Iris pigment epithelial cell (primary cell): ENCODE measurements around the gene BCAP29.

ENCODE experiments used
- DNase-seq: peaks from one replicate; pipeline ENCODE4 v3.0.0-alpha.2; 2011; ENCODE audit warnings: low read depth

The BCAP29 gene

DNA sequence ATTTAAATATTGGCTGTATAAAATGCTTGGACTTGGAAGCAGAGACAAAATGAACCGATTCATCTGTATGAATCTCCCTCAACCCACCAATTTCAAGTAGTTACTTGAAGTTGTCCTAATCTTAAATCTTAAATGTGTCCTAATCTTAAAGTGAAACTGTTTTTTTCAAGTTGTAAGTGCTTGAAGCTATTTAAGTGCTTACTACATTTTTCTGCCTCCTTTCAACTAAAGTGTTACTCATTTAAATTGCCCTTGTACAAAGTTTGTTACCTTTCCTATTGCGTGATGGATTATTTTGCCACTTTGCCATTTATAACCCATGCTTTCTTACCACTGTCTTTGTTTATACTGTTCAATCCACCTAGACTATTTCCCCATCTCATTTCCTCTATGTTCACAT, 2.8 kb downstream of the BCAP29 start:
- DNase-seq, result no peak

DNA sequence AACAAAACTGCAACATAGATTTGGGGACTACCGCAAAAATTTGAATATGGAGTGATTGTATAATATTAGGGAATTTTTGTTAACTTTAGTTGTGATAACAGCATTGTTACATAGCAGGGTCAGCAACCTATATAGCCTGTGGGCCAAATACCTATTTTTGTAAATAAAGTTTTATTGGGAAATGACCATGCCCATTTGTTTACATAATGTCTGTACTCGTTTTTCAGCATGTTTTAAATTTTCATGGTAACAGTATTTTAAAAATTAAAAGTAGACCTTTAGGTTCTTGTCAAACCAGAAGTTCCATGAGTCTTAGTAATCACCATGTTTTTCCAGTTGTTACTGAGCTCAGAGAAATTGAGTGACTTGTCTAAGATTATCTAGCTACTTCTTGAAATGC, 4.7 kb downstream of the BCAP29 start:
- no peak for DNase-seq

DNA sequence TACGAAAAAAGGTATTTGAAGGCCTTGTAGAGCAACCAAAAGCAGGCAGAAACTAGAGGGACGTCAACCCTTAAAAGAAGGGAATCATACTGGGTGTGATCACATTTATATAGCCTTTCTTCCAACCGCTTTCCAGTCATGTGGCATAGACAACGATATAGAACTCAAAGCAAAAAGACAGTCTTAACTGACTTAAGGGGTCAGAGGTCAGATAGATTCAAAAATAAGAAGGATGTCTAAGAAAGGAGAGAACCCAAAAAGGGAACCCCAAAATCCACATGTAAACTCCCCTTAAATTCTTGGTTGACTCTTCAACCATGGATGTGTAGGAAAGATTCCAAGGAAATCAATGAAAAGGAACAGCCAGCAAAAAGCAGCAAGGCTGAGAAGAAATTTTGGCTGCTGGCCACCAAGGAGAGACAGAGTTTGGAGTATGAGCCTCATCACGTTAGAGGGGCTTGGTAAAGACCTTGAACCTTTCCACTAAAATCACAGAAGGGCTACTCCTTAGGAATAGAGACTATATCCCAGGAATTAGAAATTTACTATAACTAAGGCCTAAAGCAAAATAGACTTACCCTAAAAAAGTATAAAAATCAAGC, 8.6 kb downstream of the BCAP29 start:
- DNase-seq, result no peak

DNA sequence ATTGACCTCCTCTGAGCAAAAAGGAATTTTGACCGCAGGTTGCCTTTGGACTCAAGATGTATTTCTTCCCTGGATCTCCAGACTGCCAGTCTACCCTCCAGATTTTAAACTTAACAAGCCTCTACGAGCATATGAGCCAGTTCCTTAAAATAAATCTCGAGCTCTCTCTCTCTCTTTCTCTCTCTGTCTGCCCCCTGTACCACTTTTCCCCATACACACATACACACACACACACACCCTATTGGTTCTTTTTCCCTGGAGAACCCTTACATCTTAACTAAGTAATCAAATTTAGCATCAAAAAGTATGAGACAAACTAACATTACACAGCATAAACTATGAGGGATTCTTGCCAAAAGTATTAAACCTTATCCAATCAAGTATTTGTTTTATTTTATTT, 11.4 kb downstream of the BCAP29 start:
- DNase-seq, result no peak

DNA sequence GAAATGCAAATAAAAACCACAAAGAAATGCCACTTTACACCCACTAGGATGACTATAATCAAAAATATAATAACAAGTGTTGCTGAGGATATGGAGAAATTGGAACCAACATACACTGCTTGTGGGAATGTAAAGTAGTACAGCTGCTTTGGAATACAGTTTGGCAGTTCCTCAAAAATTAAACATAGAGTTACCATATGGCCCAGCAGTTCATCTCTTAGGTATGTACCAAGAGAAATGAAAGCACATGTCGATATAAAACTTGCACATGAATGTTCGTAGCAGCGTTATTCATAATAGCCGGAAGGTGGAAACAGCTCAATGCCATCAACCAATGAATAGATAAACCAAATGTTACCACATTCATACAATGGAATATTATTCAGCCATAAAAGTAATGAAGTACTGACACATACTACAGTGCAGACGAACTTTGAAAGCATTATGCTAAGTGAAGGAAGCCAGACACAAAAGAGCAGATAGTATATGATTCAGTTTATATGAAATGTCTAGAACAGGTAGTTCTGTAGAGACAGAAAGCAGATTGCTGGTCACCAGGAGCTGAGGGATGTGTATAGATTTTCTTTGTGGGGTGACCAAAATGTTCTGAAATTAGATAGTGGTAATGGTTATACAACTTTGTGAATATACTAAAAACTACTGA, 12.4 kb downstream of the BCAP29 start:
- peak; percentile 73 for DNase-seq

DNA sequence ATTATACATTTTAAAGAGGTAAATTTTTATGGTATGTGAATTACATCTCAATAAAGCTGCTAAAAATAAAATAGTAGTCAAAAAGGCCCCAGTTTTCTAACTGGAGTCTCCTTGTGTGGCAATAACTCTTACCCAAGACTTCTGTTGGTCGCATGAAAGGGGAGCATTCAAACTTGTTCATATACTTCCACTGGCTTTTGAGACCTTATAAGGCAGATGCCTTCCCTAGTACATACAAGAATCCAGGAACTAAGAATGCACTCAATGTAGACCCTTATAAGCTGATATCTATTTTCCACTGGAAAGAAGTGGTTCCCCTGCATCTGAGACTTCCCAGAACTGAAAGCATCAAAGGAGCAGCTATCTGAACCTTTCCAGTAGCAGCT, 13.0 kb downstream of the BCAP29 start:
- DNase-seq, result no peak

DNA sequence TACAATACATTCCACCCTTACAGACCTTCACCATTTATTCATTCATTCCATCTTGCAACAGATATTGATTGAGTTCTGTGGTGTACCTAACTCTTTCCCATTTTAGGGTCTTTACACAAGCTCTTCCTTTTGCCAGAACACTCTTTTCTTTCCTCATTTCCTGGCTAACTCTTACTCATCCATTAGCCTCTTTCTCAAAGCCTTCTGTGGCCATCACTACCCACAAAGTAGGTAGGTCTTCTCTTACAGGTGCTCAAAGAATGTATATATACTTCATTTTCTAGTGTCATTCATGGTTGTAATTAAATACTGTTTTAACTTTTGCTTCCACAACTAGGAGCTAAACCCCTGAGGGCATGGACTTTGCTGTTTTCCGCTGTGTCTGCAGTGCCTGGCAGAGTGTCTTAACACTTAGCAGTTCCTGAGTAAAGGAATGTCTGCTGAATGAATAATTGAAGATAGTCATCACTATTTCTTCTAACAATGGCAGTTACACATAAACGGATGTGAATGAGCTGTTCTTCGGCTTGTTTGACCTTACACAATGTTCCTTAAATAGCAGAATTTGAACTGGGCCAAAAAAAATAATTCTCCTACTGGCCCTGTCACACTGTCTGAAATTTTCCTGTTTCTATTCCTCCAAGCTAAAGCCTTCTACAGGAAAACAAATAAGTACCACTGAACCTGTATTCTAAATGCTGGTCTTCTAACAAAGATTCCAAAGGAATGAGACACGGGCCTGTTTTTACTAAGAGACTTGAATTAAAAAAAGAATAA, 15.1 kb downstream of the BCAP29 start:
- peak; percentile 94 for DNase-seq

DNA sequence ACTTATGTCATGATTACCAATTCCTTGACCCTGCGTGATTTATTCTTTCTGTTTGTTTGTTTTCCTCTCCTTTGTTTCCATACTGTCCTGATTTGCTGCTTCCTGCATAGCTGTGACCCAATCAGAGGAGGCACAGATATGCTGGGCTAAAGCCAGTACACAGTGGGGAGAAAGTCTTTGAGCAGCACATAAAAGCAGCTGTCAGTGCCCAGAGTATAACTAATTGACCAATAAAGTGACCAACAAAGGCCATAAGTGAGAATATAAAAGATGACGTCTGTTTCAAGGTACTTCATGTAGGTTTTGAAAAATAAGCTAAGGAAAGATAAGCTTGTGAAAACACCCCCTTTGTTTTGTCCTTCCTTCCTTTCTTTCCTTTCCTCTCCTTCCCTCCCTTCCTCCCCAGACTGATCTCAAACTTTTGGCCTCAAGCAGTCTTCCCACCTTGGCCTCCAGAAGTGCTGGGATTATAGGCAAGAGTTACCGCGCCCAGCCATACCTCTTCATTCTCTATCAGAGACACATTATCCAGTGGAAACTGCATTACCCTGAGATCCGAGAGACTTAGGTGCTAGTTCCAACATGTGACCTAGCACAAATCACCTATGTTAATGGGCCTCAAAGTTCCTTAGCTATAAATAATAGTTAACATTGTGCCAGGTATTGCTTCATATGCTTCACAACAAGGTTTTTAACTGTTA, 17.0 kb downstream of the BCAP29 start:
- no peak for DNase-seq

DNA sequence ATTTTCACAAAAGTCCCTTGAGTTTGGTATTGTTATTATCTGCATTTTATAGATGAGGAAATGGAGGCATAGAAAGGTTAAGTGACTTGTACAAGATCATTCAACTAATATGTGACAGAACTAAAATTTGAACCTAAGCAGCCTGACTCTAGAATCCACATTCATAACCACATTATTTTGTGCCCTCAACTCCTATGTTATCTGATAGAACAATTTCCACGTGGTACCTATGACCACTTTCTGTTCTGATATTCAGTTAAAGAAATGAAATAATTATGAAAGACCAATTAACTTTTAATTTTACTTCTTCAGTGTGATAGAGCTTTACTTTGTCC, 17.5 kb downstream of the BCAP29 start:
- no peak for DNase-seq

DNA sequence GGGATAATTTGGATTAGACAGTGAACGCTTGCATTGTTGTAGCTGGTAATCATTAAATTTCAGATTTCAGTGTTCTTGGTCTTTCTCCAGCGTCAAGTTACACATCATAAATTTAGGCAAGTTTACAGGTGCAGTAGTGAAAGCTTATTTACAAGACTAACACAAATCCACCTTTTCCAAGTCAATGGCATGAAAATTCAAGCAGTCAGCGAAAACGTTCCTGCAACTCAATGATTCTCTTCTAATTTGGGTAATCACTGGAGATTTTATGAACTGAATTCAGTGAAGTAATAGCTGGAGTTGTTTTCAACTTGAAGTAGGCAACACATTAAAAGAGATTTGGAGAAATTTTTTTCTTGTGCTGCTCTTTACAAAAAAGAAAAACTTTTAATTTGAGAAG, 17.9 kb downstream of the BCAP29 start:
- no peak for DNase-seq

DNA sequence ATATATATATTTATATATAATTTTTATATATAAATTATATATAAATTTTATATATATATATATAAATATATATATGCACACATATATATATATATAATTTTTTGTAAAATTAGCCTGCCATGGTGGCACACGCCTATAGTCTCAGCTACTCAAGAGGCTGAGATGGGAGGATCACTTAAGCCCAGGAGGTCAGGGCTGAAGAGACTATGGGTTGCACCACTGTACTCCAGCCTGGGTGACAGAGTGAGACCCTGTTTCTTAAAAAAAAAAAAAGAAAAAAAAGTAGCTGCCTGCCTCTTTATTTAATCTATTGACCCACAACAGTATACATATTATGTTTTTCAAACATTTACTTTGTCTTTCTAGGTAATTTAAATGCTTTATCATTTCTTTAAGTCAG, 19.2 kb downstream of the BCAP29 start:
- DNase-seq, result no peak

DNA sequence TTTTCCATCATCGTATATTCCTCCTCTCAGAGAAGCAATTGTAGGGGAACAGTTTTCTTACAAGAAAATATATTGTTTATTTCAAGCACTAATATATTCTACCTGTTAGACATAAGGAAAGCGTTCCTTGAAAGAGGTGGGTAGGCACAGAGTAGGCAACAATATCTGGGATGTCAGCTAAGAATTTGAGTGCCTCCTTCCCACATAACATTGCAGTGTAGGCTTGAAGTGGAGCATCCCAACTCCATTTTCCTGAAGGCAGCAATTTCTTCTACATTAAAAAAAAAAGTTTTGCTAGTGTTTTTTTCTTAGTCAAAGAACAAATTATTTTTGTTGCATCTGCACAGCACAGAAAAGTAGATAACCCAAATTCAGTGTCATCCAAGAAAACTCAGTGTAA, 20.8 kb downstream of the BCAP29 start:
- DNase-seq, result no peak

DNA sequence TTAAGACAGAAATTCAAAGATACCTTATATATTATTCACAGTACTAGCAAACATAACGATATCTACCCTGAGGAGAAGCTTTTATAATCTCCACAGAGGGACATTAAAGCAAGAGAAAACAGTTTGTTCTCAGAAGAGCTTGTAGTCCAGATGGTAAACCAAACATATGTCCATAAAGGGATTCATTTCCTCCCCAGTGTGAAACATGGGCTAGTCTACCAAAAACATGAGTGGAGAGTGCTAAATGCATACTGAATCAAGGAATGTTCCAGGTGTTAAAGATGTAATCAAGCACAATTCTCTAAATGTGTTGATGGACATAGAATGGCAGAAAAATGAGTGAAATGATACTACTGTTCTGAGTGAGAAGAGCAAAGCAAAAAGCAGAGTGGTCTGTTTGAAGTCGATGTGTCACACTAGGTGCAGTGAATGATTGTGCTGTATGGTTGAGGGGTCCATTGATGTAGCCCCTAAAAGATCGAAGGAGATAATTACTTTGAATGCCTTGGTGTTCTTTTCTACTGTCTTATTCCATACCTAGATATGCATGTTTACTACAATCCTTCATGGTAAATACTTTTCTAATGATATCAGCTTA, 25.3 kb downstream of the BCAP29 start:
- no peak for DNase-seq

DNA sequence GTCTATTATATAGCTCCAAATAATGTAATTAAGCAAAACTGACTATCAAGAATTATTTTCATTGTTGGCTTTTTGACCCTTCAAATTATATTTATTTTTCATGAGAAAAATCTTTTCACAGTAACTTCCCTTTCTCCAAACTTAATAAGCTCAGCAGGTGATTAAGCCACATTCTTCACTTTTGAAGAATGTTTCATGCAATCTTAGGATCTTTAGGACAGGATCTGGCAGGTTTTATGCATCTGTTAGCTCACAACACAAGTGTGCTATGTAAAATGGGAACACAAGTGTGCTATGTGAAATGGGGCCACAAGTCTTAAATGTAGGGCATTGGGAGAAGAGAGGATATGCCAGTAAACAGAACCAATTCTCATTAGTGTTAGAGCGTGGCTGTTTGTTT, 26.3 kb downstream of the BCAP29 start:
- DNase-seq, result no peak

DNA sequence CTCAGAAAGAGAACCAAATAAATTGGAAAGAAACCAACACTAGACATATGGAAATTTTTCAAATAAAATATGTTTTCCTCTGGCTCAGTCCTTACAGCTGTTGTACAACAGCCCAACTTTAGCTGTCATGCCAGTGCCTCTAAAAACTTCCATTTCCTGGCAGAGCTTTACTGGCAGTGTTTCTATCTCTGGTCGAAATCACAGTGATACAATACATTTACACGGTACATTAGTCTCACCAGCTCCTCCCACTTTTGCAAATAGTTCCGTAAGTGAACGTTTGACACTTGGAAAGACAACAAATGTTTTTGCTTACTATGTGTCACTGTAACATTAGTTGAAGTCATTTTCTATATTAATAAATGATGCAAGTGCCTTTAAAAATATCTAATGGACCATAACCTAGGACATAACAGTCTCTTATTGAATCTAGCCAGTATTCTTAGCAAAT, 29.8 kb downstream of the BCAP29 start:
- no peak for DNase-seq

DNA sequence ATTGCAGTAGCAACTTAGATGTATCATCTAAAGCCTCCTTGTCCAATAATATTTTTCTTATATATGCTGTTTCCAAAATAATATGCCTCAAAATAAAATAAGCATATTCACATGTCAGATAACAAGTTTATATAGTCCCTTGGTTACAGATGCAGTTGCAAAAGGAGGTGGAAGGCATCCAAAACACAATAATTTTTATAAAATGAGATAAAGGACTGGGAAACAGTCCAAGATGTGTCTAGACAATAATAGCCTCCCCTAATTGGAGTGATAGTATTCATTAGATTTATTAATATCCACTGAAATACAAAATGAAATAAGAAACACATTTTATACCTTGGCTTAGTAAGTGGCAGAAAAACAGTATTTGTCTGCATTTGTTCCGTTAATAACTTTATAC, 30.3 kb downstream of the BCAP29 start:
- DNase-seq, result peak; percentile 31

DNA sequence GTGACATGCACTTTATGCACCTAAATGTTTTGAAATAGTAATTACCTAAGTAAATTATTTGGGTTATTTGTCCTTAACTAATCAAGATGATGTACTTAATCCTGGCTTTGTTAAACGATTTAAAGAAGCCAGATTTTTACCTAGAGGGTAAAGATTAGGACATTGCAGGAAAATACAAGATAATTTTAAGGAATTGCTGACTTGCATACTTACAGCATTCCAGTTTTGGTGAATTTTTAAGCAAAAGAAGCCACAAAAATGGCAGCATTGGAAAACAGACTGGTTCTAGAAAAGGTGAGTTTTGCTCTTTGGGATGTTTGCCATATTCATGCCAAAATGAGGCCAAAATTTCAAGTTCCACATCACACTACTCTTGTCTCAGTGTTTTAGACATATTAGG, 33.4 kb downstream of the BCAP29 start:
- no peak for DNase-seq

DNA sequence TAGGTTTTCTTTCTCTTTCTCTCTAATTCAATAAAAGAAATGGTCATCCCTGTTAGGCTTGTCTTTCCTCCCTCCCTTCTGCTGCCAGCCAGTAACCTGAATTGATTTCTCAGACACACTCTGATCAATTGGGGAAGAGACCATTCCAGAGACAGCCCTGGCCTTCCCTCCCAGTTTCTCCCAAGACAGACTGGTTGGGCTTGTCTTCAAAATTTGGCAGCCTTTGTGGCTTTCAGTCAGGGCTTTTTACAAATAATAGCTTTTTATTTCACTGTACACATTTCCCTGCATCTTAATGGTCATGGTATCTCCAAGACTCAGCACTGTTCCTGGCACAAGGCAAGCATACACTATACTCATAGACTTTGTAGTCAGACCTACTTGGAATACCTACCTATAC, 33.9 kb downstream of the BCAP29 start:
- DNase-seq, result peak; percentile 26

DNA sequence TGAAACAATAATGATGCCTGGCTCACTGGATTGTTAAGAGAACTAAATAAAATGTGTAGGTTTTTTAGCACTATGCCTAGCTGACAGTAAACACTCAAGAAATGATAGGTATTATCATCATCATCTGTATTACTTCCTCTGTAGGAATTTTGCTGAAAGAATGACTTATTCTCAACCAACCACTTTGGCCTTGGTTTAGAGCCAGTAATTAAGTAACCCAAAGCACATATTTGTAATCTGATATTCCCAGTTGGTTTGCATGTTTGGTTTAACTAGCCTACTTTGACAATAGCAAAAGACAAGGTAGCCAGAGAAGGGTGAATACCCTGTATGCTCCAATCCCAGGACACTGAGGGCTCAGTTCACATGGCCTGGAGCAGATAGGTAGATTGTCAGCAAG, 34.4 kb downstream of the BCAP29 start:
- DNase-seq, result peak; percentile 89

DNA sequence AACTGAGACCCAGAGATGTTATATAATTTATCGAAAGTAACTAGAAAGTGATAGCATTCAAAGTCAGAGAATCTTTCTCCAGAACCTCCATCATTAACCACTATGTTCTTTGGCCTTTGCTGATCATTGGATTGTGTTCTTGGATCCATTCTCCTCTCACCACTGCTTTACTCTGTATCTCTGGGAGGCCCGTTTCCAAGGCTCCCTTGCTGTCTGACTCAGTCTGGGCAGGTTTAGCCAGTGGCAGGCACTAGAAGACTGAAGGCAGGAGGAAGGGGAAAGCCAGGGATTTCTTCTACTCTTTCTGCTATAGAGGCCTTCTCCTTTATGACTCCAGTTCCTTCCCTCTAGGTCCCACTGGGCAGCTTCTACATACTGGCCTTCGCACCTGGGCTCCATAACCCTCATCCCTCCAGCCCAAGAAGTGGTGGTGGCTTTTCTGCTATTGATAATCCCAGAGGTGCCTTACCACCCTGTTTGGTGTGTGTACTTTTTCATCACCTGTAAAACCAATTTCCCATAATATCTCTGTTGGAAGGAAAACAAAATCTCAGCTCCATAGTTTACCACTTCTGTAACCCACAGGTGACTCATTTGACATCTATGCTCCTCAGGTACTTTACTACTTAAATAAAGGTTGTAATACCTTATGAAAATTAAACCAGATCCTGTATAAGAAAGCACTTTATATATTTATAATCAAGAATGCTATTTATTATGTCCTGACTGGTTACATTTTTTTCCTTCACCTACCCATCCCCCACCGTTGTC, 36.0 kb downstream of the BCAP29 start:
- DNase-seq, result peak; percentile 37

DNA sequence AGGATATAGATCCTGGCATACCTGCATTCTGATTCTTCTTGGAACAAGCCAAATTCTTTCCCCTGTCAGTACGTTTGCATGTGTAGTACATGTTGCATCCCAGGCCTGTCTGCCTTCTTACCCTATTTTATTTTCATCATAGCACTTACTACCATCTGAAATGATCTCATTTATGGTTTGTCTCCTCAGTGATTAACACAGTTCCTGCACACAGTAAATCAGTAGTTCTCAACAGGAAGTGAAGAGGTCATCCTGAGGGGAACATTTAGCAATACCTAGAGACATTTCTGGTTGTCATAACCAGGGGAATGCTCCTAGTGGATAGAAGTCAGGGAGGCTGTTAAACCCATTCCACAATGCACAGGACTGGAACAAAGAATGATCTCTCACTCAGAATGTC, 42.4 kb downstream of the BCAP29 start:
- DNase-seq, result peak; percentile 94

DNA sequence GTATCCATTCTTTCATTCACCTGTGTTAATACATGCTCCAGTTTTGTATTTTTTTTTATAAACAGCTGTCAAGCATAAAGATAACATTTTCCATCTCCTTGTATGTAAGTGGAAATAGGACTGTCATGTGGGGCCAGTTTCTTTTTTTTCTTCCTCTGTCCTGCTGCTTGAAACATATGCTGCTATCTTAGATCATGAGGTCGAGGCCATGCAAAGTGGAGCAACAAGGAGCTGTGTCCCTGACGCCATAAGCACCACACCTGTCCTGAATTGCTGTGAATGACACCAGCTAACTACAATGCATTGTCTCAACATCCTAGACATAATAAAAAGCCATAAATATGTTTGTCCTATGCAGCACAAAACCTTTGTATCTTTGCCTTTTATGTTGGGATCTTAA, 42.8 kb downstream of the BCAP29 start:
- no peak for DNase-seq
